ENCODE data around the gene TTLL10. TPM values are rescaled to one million over a fixed set of nuclear protein-coding genes. Genes with fewer than 3 reads are reported as not detected.

TTLL10 gene
- polyA plus RNA-seq, 1 donor (not counting 4 experiments of a cell fraction or from before 2014, with no cell fraction given) = not detected

DNA sequence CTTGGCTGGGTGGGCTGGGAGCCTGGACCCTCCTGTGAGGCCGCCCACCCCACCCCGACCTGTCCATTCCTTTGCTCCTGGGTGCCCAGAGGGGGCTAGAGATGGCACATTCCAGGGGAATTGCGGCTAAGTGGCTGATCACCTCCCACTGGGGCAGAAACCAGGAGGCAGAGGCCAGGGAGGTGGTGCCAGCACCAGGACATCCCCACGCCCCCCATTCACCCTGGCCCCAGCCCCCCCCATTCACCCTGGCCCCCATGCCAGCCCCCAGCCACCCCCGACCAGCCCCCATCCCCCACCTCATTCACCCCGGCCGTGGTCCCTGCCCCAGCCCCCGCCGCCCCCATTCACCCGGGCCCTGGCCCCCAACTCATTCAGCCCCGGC, 66.7 kb downstream of the TTLL10 start:
- no peak for DNase-seq (ENCODE audit: low read depth, low spot score)
- H4K20me1 ChIP-seq (ENCODE audit: control insufficient read depth, extremely low read depth, insufficient read depth, low read length) = no peaks in the 10 kb centered on the region
- peaks cover 15% of the 10 kb centered on the region for H3K4me1 ChIP-seq (ENCODE audit: control insufficient read depth, extremely low read depth, insufficient read depth, low read length)
- no peaks in the 10 kb centered on the region for H3K9me3 ChIP-seq (ENCODE audit: control insufficient read depth, low read depth, low read length)
- no peak overlapping the region for H2AFZ ChIP-seq (ENCODE audit: control insufficient read depth, low read length)
- no peaks in the 10 kb centered on the region for H3K36me3 ChIP-seq (ENCODE audit: control insufficient read depth in 2 of 2, extremely low read depth in 1 of 2, insufficient read depth in 2 of 2, low read length in 2 of 2)
- no peak for TF ChIP-seq EZH2 (IDR thresholded peaks at IDR 0.05; ENCODE audit: low read length)
- TF ChIP-seq CTCF (optimal IDR thresholded peaks at IDR 0.05 in 1 of 3, IDR thresholded peaks at IDR 0.05 in 1 of 3, conservative IDR thresholded peaks at IDR 0.05 in 1 of 3; ENCODE audit: extremely low read depth in 1 of 3, insufficient read depth in 2 of 3, low read length in 3 of 3) = no peak
- no peak overlapping the region for H3K27ac ChIP-seq (ENCODE audit: control insufficient read depth, insufficient read depth, low read length)
- no peaks in the 10 kb centered on the region for H3K9me1 ChIP-seq (ENCODE audit: control insufficient read depth, extremely low read depth, insufficient read depth, low read length)
- H3K27me3 ChIP-seq (ENCODE audit: control insufficient read depth, extremely low read depth, insufficient read depth, low read length) = peaks cover 6% of the 10 kb centered on the region
- H3K4me3 ChIP-seq (ENCODE audit: control insufficient read depth in 2 of 3, extremely low read depth in 1 of 3, insufficient read depth in 2 of 3, low read depth in 1 of 3, low read length in 3 of 3) = no peak overlapping the region
- H3K9ac ChIP-seq (ENCODE audit: control insufficient read depth, extremely low read depth, insufficient read depth, low read length) = no peak overlapping the region
- H3K4me2 ChIP-seq (ENCODE audit: control insufficient read depth, extremely low read depth, insufficient read depth, low read depth, low read length) = no peak overlapping the region
- no peak for FAIRE-seq
- dilution Hi-C loops (cut with MboI; ENCODE audit: extremely low pct_ligation_motif_present, low sequenced_read_pairs) = no loop called here
- H3K79me2 ChIP-seq (ENCODE audit: control insufficient read depth, insufficient read depth, low read length) = no peaks in the 10 kb centered on the region

GRCh38 chr1:1240822-1241587, 67.3 kb downstream of the TTLL10 start:
- dilution Hi-C loops (cut with MboI; ENCODE audit: extremely low pct_ligation_motif_present, low sequenced_read_pairs) = no loop called here
- H3K79me2 ChIP-seq (ENCODE audit: control insufficient read depth, insufficient read depth, low read length) = no peaks in the 10 kb centered on the region
- H3K9ac ChIP-seq (ENCODE audit: control insufficient read depth, extremely low read depth, insufficient read depth, low read length) = no peak overlapping the region
- H3K27ac ChIP-seq (ENCODE audit: control insufficient read depth, insufficient read depth, low read length) = no peak overlapping the region
- DNase-seq (ENCODE audit: low read depth, low spot score) (no peak), FAIRE-seq (no peak)
- TF ChIP-seq EZH2 (IDR thresholded peaks at IDR 0.05; ENCODE audit: low read length) = no peak
- TF ChIP-seq CTCF (optimal IDR thresholded peaks at IDR 0.05 in 1 of 3, IDR thresholded peaks at IDR 0.05 in 1 of 3, conservative IDR thresholded peaks at IDR 0.05 in 1 of 3; ENCODE audit: extremely low read depth in 1 of 3, insufficient read depth in 2 of 3, low read length in 3 of 3) = no peak
- H3K4me2 ChIP-seq (ENCODE audit: control insufficient read depth, extremely low read depth, insufficient read depth, low read depth, low read length) = no peak overlapping the region
- no peaks in the 10 kb centered on the region for H3K36me3 ChIP-seq (ENCODE audit: control insufficient read depth in 2 of 2, extremely low read depth in 1 of 2, insufficient read depth in 2 of 2, low read length in 2 of 2)
- H3K4me3 ChIP-seq (ENCODE audit: control insufficient read depth in 2 of 3, extremely low read depth in 1 of 3, insufficient read depth in 2 of 3, low read depth in 1 of 3, low read length in 3 of 3) = no peak overlapping the region
- H3K9me3 ChIP-seq (ENCODE audit: control insufficient read depth, low read depth, low read length) = no peaks in the 10 kb centered on the region
- H3K27me3 ChIP-seq (ENCODE audit: control insufficient read depth, extremely low read depth, insufficient read depth, low read length) = peaks cover 10% of the 10 kb centered on the region
- no peak overlapping the region for H2AFZ ChIP-seq (ENCODE audit: control insufficient read depth, low read length)
- no peaks in the 10 kb centered on the region for H3K9me1 ChIP-seq (ENCODE audit: control insufficient read depth, extremely low read depth, insufficient read depth, low read length)
- no peaks in the 10 kb centered on the region for H4K20me1 ChIP-seq (ENCODE audit: control insufficient read depth, extremely low read depth, insufficient read depth, low read length)
- H3K4me1 ChIP-seq (ENCODE audit: control insufficient read depth, extremely low read depth, insufficient read depth, low read length) = peaks cover 15% of the 10 kb centered on the region

All from keratinocyte (primary cell).